Stimulated activated CD4-positive, alpha-beta T cell treated with anti-CD3 and anti-CD28 coated beads, Interleukin-4, amount 100 ng/mL, for 48 hours (primary cell): ENCODE data around the gene CDC73.

Source experiments
- DNase-seq, 2 donors: peaks; one replicate each; pipeline ENCODE4 v3.0.0-alpha.2; 2020; ENCODE audit warnings: low read depth in 2 of 2

The CDC73 gene

GRCh38 chr1:193121616-193122593 lies at the start of gene CDC73:
Gene CDC73, plus strand, starts transcription at chr1:193122031. Its CDS starts 170 bp downstream, at chr1:193122201.
- DNase-seq = peak; percentile 98 to 100

- DNase-seq = no peak
These were observed 43.8 kb upstream of the CDC73 start for GRCh38 chr1:193077991-193078390.

- no peak for DNase-seq
These were observed 42.6 kb upstream of the CDC73 start for GRCh38 chr1:193079187-193079586.

DNA sequence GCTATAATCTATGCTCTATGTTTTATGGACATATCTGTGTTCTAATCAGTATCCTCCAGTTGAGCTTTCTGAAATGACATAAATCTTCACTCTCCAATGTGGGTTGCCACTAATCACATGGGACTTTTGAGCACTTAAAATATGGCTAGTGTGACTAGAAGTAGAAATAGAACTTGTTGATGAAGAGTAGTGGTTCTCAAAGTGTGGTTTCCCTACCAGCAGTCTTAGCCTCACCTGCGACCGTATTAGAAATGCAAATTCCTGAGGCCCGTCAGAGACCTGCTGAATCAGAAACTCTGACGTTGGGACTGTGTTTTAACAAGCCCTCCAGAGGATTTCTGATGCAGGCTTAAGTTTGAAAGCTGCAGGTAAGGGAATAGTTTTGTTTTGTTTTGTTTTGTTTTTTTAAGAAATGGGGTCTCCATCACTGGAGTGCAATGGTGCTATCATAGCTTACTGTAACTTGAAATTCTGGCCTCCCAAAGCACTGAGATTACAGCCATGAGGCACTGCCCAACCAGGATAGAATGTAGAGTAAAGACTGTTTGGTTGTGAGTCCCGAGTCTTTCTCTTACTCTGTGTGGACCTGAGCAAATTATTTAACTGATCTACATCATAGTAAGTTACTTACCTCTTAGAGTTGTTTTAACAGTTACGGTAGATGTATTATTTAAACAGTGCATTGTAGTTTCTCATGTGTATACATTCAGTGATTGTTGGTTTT lies 38.3 kb upstream of the CDC73 start:
- DNase-seq = no peak

GRCh38 chr1:193085263-193085662 lies 36.6 kb upstream of the CDC73 start:
- no peak for DNase-seq

DNA sequence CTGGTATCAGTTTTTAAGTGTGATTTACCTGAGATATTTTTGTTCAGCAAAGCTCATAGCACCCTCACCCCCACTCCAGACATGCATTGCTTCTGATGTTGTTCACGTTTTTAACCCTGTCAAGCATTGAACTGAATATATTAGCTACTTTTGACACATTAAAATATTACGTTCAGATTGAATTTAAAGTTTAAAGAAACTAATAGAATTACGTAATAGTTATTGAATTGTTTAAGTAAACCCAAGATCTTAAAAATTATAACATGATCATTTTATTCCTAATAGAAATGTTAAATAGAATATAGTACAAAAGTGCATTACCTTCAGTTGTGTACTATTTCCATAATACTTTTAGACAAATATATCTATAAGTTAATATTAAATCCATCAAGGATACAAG lies 35.5 kb upstream of the CDC73 start:
- no peak for DNase-seq

DNA sequence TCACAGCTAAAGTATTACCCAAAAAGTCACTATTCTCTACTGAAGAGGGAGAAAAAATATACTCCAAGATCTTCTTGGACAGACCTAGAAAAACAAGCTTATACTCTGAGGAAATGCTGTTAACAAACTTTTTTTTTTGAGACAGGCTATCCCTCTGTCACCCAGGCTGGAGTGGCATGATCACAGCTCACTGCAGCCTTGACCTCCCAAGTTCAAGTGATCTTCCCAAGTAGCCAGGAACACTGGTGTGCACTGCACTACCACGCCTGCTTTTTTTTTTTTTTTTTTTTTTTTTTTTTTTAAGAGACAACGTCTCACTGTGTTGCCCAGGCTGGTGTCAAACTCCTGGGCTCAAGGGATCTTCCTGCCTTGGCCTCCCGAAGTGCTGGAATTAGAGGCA lies 33.9 kb upstream of the CDC73 start:
- DNase-seq = no peak

GRCh38 chr1:193090865-193091264 lies 31.0 kb upstream of the CDC73 start:
- no peak for DNase-seq

GRCh38 chr1:193094112-193094511 lies 27.7 kb upstream of the CDC73 start:
- no peak for DNase-seq

DNA sequence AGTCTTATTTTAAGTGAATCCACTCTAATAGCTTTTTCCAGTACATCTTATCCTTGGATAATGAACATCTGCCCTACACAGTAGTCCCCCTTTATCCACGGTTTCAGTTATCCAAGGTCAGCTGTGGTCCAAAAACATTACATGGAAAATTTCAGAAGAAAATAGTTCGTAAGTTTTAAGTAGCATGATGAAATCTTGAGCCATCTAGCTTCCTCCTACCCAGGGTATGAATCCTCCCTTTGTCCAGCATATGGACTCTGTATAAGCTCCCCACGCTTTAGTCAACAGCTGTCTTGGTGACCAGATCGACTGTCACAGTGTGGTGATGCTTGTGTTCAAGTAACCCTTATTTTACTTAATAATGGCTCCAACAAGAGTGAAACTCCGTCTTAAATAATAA lies 19.2 kb upstream of the CDC73 start:
- no peak for DNase-seq

GRCh38 chr1:193103759-193104501 lies 17.9 kb upstream of the CDC73 start:
- DNase-seq = no peak

- DNase-seq = peak in 1 of 2 donors; percentile 6
These were observed 17.3 kb upstream of the CDC73 start for GRCh38 chr1:193104502-193104906.

- DNase-seq = peak; percentile 29 to 59
These were observed 16.7 kb upstream of the CDC73 start, which contains the start of gene GLRX2 for GRCh38 chr1:193104907-193105820. Gene GLRX2, minus strand, starts transcription at chr1:193105414. Its CDS starts 32 bp downstream, at chr1:193105382.

GRCh38 chr1:193105821-193106177 lies 16.0 kb upstream of the CDC73 start:
- DNase-seq = no peak

GRCh38 chr1:193108471-193108870 lies 13.4 kb upstream of the CDC73 start:
- DNase-seq = no peak

DNA sequence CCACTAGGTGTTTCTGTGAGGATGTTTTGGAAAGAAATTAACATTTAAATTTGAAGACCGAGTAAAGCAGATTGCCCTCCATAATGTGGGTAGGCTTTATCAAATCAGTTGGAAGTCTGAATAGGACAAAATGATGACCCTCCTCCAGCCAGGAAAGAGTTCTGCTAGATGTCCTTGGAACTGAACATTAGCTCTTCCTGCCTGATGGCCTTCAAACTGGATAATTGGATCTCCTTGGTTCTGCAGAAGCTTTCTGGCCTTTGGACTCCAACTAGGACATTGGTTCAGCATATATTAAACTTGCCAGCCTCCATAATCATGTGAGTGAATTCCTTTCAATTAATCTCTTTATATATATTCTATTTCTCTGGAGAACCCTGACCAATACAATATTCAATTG lies 12.2 kb upstream of the CDC73 start:
- no peak for DNase-seq

DNA sequence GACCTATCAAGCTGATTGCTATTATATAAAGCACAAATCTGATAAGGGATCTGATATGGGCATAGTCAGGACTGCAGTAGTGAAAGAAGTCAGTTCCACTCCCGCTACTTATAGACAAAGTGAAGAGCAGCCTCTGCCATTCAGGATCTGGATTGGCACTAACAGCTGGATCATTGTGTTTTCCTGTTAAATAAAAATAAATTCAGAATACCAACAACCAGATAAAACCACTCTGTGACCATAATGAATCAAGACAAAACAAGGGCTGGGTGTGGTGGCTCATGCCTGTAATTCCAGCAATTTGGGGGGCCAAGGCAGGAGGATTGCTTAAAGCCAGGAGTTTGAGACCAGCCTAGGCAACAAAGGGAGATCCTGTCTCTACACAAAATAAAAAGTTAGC lies 11.6 kb upstream of the CDC73 start:
- no peak for DNase-seq

DNA sequence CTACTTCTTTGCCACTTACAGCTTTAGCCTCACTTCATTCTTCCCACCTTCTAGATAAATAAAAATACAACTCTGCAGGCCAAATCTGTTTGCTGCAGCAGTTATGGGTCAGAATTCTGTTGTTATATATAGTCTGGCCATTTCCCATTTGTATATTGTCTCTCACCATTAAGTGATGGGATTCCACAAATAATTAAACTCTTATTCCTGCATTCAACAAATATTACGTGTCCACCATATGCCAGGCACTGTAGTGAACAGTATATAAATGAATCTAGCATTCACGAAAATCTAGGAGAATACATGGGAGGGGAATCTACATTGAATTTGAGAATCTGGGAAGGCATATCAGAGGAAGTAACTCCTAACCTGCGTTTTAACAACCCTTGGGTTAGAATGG lies 11.0 kb upstream of the CDC73 start:
- DNase-seq = no peak

DNA sequence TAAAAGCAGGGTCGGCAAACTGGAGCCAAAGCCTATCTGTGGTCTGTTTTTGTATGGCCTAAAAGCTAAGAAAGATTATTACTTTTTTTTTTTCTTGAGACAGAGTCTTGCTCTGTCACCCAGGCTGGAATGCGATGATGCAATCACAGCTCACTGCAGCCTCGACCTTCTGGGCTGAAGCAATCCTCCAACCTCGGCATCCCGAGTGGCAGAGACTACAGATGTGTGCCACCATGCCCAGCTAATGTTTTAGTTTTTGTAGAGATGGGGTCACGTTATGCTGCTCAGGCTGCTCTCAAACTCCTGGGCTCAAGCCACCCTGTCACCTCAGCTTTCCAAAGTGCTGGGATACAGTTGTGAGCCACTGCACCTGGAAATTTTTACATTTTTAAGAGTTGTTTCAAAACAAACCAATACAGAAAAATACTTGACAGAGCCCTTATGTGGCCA lies 10.2 kb upstream of the CDC73 start:
- no peak for DNase-seq

DNA sequence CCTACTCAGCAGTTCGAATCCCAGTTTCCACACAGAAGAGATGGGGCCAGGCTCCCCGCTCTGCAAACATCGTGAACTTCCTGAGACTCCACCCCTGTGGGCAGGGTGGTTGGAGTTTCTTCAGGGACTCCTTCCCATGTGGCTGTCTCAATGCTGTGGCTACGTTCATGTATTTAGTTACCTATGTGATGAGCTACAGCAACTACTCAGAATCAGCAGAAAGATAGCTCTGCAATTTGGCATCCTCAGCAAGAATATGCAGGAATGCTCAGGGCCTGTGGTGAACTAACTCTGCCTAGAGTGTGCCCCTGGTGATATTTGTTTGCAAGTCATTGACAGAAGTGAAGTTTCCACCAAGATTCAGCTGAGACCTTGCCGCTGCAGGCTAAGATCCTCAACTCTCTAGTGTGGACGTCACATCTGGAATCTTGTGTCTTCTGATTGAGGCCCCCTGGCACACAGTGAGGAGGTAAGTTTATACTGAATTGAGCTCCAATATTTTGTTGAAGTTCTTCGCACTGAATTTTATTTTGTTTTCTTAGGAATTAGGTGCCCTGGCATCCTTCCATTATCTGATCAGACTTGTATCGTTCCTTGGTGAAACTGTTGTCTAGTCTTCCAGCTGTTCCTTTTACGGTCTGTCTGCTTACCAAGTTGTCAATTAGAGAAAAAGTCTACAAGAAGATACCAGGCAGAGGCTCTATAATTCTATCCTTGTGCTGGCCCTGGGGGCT lies 8.4 kb upstream of the CDC73 start:
- no peak for DNase-seq
